ENCODE measurements around the gene CLIP2.
A peak's percentile ranks its signal among the peaks of the same experiment; 100 is the strongest.

CLIP2 gene

DNA sequence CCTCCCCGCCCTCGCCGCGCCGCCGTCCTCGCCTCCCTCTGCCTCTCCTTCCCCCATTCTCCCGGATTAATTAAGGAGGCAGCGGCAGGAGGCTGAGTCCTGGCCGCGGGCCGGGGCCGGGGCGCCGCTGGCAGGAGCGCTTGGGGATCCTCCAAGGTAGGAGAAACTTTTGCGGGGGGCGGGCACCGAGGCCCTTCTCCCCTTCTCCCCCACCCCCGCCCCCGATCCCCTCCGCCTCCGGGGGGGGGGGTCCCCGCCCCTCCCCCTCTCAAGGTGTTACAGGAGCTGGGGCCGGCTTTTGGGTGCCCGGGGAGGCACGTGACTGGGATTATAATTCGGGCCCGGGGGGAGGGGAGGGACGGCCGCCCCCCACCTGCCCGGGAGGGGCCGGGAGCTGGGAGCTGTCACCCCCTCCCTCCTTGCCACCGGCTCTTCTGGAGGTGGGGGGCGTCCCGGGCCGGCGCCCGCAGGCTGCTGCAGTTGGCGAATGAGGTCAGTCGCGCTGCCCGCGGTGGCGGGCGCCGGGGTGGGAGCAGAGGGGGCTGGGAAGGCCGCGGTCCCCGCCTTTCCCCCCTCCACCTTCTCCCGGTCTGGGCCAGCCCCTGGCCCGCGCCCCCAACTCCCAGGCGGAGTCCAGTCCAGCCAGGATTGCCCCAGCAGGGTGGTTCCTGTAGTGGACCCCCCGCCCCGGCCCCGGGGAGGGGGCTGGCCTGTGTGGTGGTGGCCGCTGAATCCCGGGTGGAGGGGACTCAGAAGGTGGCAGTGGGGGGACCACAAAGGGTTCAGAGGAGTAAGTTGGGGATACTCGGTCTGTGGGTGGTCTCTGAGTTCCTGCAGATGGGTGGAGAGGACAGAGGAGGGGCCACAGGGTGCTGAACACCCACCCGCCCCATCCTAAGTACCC lies 165.1 kb downstream of the CLIP2 start:
- DNase-seq (ENCODE audit: low spot score), result peak; percentile 57
- in situ Hi-C loops (cut with MboI; ENCODE audit: low pct_unique_long_range_greater_than_20kb, low sequenced_read_pairs, unreplicated experiment), result no loop called here
- TF ChIP-seq, protein P1, sequence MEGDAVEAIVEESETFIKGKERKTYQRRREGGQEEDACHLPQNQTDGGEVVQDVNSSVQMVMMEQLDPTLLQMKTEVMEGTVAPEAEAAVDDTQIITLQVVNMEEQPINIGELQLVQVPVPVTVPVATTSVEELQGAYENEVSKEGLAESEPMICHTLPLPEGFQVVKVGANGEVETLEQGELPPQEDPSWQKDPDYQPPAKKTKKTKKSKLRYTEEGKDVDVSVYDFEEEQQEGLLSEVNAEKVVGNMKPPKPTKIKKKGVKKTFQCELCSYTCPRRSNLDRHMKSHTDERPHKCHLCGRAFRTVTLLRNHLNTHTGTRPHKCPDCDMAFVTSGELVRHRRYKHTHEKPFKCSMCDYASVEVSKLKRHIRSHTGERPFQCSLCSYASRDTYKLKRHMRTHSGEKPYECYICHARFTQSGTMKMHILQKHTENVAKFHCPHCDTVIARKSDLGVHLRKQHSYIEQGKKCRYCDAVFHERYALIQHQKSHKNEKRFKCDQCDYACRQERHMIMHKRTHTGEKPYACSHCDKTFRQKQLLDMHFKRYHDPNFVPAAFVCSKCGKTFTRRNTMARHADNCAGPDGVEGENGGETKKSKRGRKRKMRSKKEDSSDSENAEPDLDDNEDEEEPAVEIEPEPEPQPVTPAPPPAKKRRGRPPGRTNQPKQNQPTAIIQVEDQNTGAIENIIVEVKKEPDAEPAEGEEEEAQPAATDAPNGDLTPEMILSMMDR (IDR thresholded peaks at IDR 0.05; ENCODE audit: extremely low read depth, insufficient read depth, missing control alignments), result no peak

DNA sequence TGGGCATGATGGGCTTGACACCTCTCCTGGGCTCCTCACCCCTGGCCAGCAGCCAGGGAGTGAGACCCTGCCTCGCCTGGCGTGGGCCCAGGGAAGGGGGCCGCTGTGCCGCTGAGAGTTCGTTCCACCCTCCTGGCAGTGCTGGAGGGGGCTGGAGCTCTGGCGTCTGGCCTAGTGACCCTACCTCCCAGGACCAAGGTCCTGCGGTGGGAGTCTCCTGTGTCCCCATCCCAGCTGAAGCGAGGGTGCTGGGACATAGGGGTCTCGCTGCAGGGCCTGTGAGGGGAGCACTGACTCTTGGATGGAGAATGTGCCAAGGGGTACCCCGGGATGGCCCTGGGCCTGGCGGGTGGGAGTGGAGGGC lies 165.7 kb downstream of the CLIP2 start:
- DNase-seq (ENCODE audit: low spot score), result no peak
- TF ChIP-seq, protein P1 (IDR thresholded peaks at IDR 0.05; ENCODE audit: extremely low read depth, insufficient read depth, missing control alignments), result no peak
- in situ Hi-C loops (cut with MboI; ENCODE audit: low pct_unique_long_range_greater_than_20kb, low sequenced_read_pairs, unreplicated experiment), result no loop called here

DNA sequence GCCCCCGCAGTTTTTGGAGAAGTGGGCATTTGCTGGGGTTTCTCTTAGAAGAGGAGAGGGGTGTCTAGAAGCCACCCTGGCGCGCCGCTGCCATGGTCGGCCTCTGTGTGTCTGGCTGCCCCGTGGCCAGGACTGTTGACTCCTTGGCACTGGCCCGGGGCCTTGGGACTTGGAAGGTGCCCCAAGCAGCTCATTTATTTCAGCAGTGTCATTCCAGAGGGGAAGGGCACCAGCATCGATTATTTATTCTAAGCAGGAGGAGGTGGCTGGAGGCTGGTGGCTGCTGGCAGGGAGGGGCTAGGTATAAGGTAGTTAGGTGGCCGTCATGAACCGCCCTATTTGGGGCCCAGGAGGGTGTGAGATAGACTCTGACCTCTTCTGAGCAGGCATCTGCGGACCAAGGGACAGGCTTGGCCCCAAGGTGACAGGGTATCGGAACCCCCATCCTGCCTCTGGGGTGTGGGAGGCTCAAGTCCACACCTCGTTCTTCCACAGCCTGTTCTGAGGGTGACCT lies 166.1 kb downstream of the CLIP2 start:
- in situ Hi-C loops (cut with MboI; ENCODE audit: low pct_unique_long_range_greater_than_20kb, low sequenced_read_pairs, unreplicated experiment), result no loop called here
- TF ChIP-seq, protein P1 (IDR thresholded peaks at IDR 0.05; ENCODE audit: extremely low read depth, insufficient read depth, missing control alignments), result no peak
- no peak for DNase-seq (ENCODE audit: low spot score)

All from GM13977 (cell line).